Heart left ventricle (tissue), 16 donors: Measurements from ENCODE around the gene AMPD2. TPM values are rescaled to one million over a fixed set of nuclear protein-coding genes. Genes with fewer than 3 reads are reported as not detected.

Experiments used
- ATAC-seq, 4 donors: fragments of 200-7000 bp; cut with Tn5 transposase; one replicate each; pipeline ENCODE4 v1.9.1; 2020 to 2022; ENCODE audit warnings: moderate library complexity in 4 of 4, mild to moderate bottlenecking in 3 of 4, moderate number of reproducible peaks in 1 of 4
- DNase-seq, 5 donors: peaks; one replicate each; pipeline ENCODE4 v3.0.0-alpha.2; 2020
- H3K27ac ChIP-seq, 12 donors: fragments of 200-600 bp; sonication (generic) in 4 of 12; one replicate each; pipeline versions ENCODE4 v1.5.0 to v1.8.0; 2016 to 2022; ENCODE audit warnings: mild to moderate bottlenecking in 2 of 12
- H3K27me3 ChIP-seq, 9 donors: fragments of 200-600 bp; sonication (generic) in 2 of 9; one replicate each; pipeline versions ENCODE4 v1.5.1 to v1.8.0; 2016 to 2022; ENCODE audit warnings: mild to moderate bottlenecking in 3 of 9
- H3K36me3 ChIP-seq, 9 donors: fragments of 200-600 bp; sonication (generic) in 2 of 9; one replicate each; pipeline versions ENCODE4 v1.5.0 to v1.8.0; 2018 to 2022; ENCODE audit warnings: mild to moderate bottlenecking in 2 of 9
- H3K4me1 ChIP-seq, 12 donors: fragments of 200-600 bp; sonication (generic) in 4 of 12; one replicate each; pipeline versions ENCODE4 v1.5.0 to v1.8.0; 2016 to 2022; ENCODE audit warnings: mild to moderate bottlenecking in 3 of 12
- H3K4me3 ChIP-seq, 12 donors: fragments of 200-600 bp; sonication (generic) in 4 of 12; one replicate each; pipeline versions ENCODE4 v1.5.0 to v1.8.0; 2017 to 2022; ENCODE audit warnings: mild to moderate bottlenecking in 9 of 12, moderate library complexity in 4 of 12
- H3K9me3 ChIP-seq, 12 donors: fragments of 200-600 bp; sonication (generic) in 4 of 12; one replicate each; pipeline versions ENCODE4 v1.5.0 to v1.8.0; 2016 to 2022; ENCODE audit warnings: mild to moderate bottlenecking in 1 of 12
- POLR2A ChIP-seq, 2 donors: fragments of 450-650 bp; IDR thresholded peaks; one replicate each; pipeline ENCODE4 v1.6.1; 2017; ENCODE audit warnings: antibody characterized with exemption in 2 of 2, mild to moderate bottlenecking in 2 of 2, moderate library complexity in 2 of 2
- WGBS, 4 donors: extraction: QIAGEN DNeasy Blood & Tissue Kit in 2 of 4; methylation state at CpG; one replicate each; pipeline versions ENCODE4 v1.1.5 to v1.1.7; 2013 to 2018; 5-methylcytosine and 5-hydroxymethylcytosine counted together
- intact Hi-C, 10 donors: fragments of 100-400 bp; cut with DNase I; formaldehyde crosslinking; loops; one replicate each; pipeline versions ENCODE4 v1.11.1 to v1.14.2; 2022
- polyA plus RNA-seq, 2 donors: library from polyadenylated mRNA; stranded (reverse); fragments of 200-250 nt; gene quantifications; one replicate each; pipeline ENCODE4 v1.2.3, GENCODE V29; 2013
- total RNA-seq, 9 donors: library from RNA; depleted of rRNA in 2 of 9; stranded (reverse); fragments of >200 nt in 2 of 9; fragmentation: NEBNext Ultra II Directional in 3 of 9; extraction: Animal tissue kit (Norgen Biotek cat#: 25700) in 3 of 9; gene quantifications; one replicate each; pipeline versions ENCODE4 v1.1.0 to v1.2.4, GENCODE V29; 2016 to 2023
- TF ChIP-seq, protein P1 (sequence below), 12 donors: fragments of 200-600 bp; sonication (generic) in 4 of 12; IDR thresholded peaks; one replicate each; pipeline versions ENCODE4 v1.5.0 to v1.8.0; 2018 to 2022; ENCODE audit warnings: antibody characterized with exemption in 12 of 12, mild to moderate bottlenecking in 5 of 12
- donor health status: ischemic (EF 13 %, LVEDD 7.1; RV severe dilation, severe dysfunction).
- donor health status: healthy with polysubstance abuse.
- donor health status: DM: no; HTN: yes; CAD: no.
- donor health status: DM: no; HTN: no; CAD: no.
- donor health status: ischemic (EF 25% LVEDD 6.9; RV normal size, moderate dysfunction).
- donor health status: ischemic (EF 25% LVEDD 5.7; RV mildly dilated, moderate dysfunction).
- donor health status: healthy.
- donor health status: DM: yes; HTN: yes; CAD: no.
- donor health status: ischemic (EF 35%, LVEDD 5.7; RV mildly dilated, moderate dysfunction).
- donor health status: nonischemic (EF 11% LVEDD 7.7; RV severe dilation, severe dysfunction).
- donor health status: DM: yes; HTN: yes; CAD: no.
- donor health status: PGD.
- donor health status: ischemic (EF 29% LVEDD 5.4; RV normal size, mild dysfunction).
- donor health status: nonischemic (EF 23%, LVEDD 6.1; RV moderate dilation, normal function).

Gene AMPD2
- total and polyA plus RNA-seq, 11 donors, result 7.4 to 29.9 (median 10.0) TPM

GRCh38 chr1:109605381-109605780 is 14.3 kb upstream of the AMPD2 start:
- intact Hi-C loops, result no loop called here
- 65 to 72% (median 70%) methylated on average over 1 of the region's 1 CpG for WGBS, 4 donors
- Histone ChIP-seq H3K4me3 (no peak overlapping the region), H3K4me1 (peaks cover 0 to 6% (median 0%) of the 10 kb centered on the region in 12 donors), H3K27me3 (no peaks in the 10 kb centered on the region), H3K9me3 (no peaks in the 10 kb centered on the region), H3K27ac (no peak overlapping the region), H3K36me3 (peaks cover 0 to 13% (median 0%) of the 10 kb centered on the region in 9 donors)
- TF ChIP-seq, protein P1, sequence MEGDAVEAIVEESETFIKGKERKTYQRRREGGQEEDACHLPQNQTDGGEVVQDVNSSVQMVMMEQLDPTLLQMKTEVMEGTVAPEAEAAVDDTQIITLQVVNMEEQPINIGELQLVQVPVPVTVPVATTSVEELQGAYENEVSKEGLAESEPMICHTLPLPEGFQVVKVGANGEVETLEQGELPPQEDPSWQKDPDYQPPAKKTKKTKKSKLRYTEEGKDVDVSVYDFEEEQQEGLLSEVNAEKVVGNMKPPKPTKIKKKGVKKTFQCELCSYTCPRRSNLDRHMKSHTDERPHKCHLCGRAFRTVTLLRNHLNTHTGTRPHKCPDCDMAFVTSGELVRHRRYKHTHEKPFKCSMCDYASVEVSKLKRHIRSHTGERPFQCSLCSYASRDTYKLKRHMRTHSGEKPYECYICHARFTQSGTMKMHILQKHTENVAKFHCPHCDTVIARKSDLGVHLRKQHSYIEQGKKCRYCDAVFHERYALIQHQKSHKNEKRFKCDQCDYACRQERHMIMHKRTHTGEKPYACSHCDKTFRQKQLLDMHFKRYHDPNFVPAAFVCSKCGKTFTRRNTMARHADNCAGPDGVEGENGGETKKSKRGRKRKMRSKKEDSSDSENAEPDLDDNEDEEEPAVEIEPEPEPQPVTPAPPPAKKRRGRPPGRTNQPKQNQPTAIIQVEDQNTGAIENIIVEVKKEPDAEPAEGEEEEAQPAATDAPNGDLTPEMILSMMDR (IDR thresholded peaks at IDR 0.05), result no peak
- no peak for TF ChIP-seq POLR2A (IDR thresholded peaks at IDR 0.05)
- ATAC-seq, result no peak
- no peak for DNase-seq

GRCh38 chr1:109609881-109610280 is 9.8 kb upstream of the AMPD2 start:
- H3K4me3 ChIP-seq, result no peak overlapping the region
- H3K36me3 ChIP-seq, result peaks cover 0 to 6% (median 0%) of the 10 kb centered on the region in 9 donors
- no peaks in the 10 kb centered on the region for H3K9me3 ChIP-seq
- H3K4me1 ChIP-seq, result peaks cover 0 to 26% (median 0%) of the 10 kb centered on the region in 12 donors
- no peak overlapping the region for H3K27ac ChIP-seq
- WGBS, 4 donors, result 92 to 98% (median 95%) methylated on average over 3 of the region's 3 CpGs
- ATAC-seq, result no peak
- DNase-seq, result no peak
- TF ChIP-seq, protein P1 (IDR thresholded peaks at IDR 0.05), result no peak
- H3K27me3 ChIP-seq, result no peaks in the 10 kb centered on the region
- intact Hi-C loops, result loop anchor here in 1 of 10 donors (10.0 kb wide), 1 partner anchor 55 kb away; no protein-coding TSS in a partner anchor

DNA sequence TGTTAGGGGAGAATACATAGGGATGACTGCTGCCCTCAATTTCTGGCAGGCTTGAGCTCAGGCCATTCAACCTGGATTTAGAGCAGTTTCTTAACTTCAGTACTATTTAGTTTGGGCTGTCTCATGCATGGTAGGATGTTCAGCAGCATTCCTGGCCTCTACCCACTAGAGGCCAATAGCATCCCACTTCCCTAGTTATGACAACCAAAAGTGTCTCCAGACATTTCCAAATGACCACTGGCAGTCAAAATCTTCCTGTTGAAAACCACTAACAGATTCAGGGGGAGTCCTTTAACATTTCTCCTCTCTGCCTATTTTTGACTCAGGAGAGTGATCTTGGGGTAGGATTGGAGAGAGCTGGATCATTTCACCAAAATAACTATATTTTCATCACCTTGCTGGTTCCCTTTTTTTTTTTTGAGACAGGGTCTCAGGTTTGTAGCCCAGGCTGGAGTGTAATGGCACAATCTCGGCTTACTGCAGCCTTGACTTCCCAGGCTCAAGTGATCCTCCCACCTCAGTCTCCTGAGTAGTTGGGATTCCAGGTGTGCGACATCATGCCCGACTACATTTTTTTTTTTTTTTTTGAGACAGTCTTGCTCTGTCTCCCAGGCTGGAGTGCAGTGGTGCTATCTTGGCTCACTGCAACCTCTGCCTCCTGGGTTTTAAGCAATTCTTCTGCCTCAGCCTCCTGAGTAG is 8.9 kb upstream of the AMPD2 start:
- ATAC-seq (no peak), DNase-seq (no peak)
- H3K4me1 ChIP-seq, result peaks cover 0 to 35% (median 0%) of the 10 kb centered on the region in 12 donors
- peaks cover 0 to 6% (median 0%) of the 10 kb centered on the region in 9 donors for H3K36me3 ChIP-seq
- no peaks in the 10 kb centered on the region for H3K27me3 ChIP-seq
- TF ChIP-seq POLR2A (IDR thresholded peaks at IDR 0.05), result no peak
- TF ChIP-seq, protein P1 (IDR thresholded peaks at IDR 0.05), result no peak
- no peak overlapping the region for H3K27ac ChIP-seq
- H3K9me3 ChIP-seq, result no peaks in the 10 kb centered on the region
- H3K4me3 ChIP-seq, result no peak overlapping the region
- intact Hi-C loops, result loop anchor here in 1 of 10 donors (10.0 kb wide), 1 partner anchor 56 kb away; no protein-coding TSS in a partner anchor
- WGBS, 4 donors, result 66 to 72% (median 71%) methylated on average over 3 of the region's 3 CpGs

GRCh38 chr1:109611308-109611990 is 8.2 kb upstream of the AMPD2 start:
- Histone ChIP-seq H3K9me3 (no peaks in the 10 kb centered on the region), H3K27ac (no peak overlapping the region), H3K4me3 (no peak overlapping the region), H3K36me3 (peaks cover 0 to 1% (median 0%) of the 10 kb centered on the region in 9 donors), H3K27me3 (no peaks in the 10 kb centered on the region), H3K4me1 (peaks cover 0 to 42% (median 0%) of the 10 kb centered on the region in 12 donors)
- DNase-seq (no peak), ATAC-seq (no peak)
- 92 to 98% (median 94%) methylated on average over 13 of the region's 13 CpGs for WGBS, 4 donors
- intact Hi-C loops, result loop anchor here in 1 of 10 donors (10.0 kb wide), 1 partner anchor 57 kb away; no protein-coding TSS in a partner anchor
- no peak for TF ChIP-seq POLR2A (IDR thresholded peaks at IDR 0.05)
- TF ChIP-seq, protein P1 (IDR thresholded peaks at IDR 0.05), result no peak
